Measurements from ENCODE around the gene IFNA8.
A peak's percentile ranks its signal among the peaks of the same experiment; 100 is the strongest.

DNA sequence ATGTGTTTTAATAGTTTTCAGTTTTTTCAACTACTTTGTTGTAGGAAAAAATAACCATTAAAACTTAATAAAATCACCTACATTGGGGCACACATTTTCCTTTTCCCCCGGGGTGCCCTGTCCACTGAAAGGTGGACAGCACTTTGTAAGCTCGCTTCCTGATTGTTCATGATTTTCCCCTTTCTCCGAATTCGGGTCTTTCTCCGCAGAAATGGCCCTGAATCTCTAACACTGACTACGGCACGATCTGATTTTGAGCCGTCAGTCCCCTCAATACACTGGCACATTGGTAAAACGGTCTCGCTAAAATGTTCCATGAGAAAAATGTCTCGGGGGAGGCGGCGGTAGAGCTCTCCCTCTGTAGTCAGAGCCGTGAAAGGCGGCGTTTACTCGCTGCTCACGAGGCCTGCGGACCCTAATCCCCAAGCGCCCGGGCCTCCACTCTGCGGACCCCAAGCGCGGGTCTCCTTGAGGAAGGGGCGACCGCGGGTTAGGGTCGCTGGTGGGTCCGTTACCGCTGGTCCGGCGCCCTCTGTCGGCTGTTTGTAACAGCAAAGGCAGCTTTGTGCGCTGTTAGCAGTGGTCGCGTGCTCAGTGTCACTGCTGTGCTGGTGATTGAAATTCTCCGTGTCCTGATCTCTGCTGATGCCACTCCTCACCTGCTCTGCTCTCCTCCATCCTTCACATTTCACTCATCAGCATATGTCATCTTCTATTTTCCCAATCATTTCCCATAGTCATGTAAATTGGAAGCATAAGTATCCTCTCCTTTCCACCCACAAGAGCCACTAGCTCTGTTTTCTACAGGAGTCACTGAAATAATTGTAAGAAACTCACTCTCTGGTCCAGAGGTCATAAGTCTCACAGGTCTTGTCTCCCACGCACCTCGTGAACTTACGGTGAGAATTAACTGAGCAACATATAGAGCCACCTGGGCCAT, 12.9 kb upstream of the IFNA8 start:
- TF ChIP-seq POLR2A (IDR thresholded peaks at IDR 0.05) (no peak), CTCF (IDR thresholded peaks at IDR 0.05) (peak; percentile 42 to 64 (median 60))
